Kidney (tissue), 14 donors: Measurements from ENCODE around the gene REXO5. TPM values are rescaled to one million over a fixed set of nuclear protein-coding genes. Genes with fewer than 3 reads are reported as not detected.
A peak's percentile ranks its signal among the peaks of the same experiment; 100 is the strongest.
"Not testable (repeated sequence)": the region's sequence is repeated elsewhere in the genome, so short reads cannot be mapped to it uniquely, and the experiment has no call there.

Experiments used
- DNase-seq, 5 donors: peaks; one replicate each; pipeline ENCODE4 v3.0.0-alpha.2; 2013 to 2020
- FAIRE-seq: peaks from 2 replicates; lab custom pipeline; 2012; peaks lifted over from hg19 to GRCh38; lab: Jason Lieb, UNC
- H3K27ac ChIP-seq, 2 donors: one replicate each; pipeline ENCODE4 v1.7.0; 2013; ENCODE audit warnings: low read depth in 2 of 2, low read length in 2 of 2, inconsistent platforms in 1 of 2
- H3K27me3 ChIP-seq: one replicate; pipeline ENCODE4 v1.7.1; 2013; ENCODE audit warnings: low read length, inconsistent platforms; ENCODE audit not compliant: control insufficient read depth, insufficient read depth
- H3K36me3 ChIP-seq, 3 donors: one replicate each; pipeline versions ENCODE4 v1.7.0 to v1.7.1; 2013; ENCODE audit warnings: low read length in 3 of 3, control low read depth in 1 of 3, inconsistent platforms in 1 of 3; ENCODE audit not compliant: insufficient read depth in 3 of 3, control insufficient read depth in 2 of 3
- H3K4me1 ChIP-seq, 3 donors: one replicate each; pipeline versions ENCODE4 v1.7.0 to v1.7.1; 2013; ENCODE audit warnings: low read length in 3 of 3, inconsistent platforms in 1 of 3, low read depth in 1 of 3; ENCODE audit not compliant: control insufficient read depth in 2 of 3, insufficient read depth in 2 of 3
- H3K4me3 ChIP-seq, 3 donors: one replicate each; pipeline versions ENCODE4 v1.7.0 to v1.8.1; 2013; ENCODE audit warnings: low read length in 3 of 3, control low read depth in 1 of 3, inconsistent platforms in 1 of 3
- H3K9ac ChIP-seq, 3 donors: one replicate each; pipeline versions ENCODE4 v1.7.0 to v1.7.1; 2013; ENCODE audit warnings: low read length in 3 of 3, control low read depth in 1 of 3, inconsistent platforms in 1 of 3
- H3K9me3 ChIP-seq, 3 donors: one replicate each; pipeline versions ENCODE4 v1.7.0 to v1.7.1; 2013; ENCODE audit warnings: low read length in 3 of 3, control low read depth in 1 of 3, inconsistent platforms in 1 of 3; ENCODE audit not compliant: control insufficient read depth in 2 of 3, insufficient read depth in 1 of 3
- intact Hi-C: fragments of 100-400 bp; cut with DNase I; formaldehyde crosslinking; loops from one replicate; pipeline ENCODE4 v1.11.1; 2022
- polyA plus RNA-seq: library from polyadenylated mRNA; stranded (reverse); fragments of 350-450 nt; fragmentation: Illumina TruSeq; extraction: RNeasy Lipid Tissue Mini Kit (QIAGEN cat#74804); gene quantifications from one replicate; pipeline ENCODE4 v1.2.3, GENCODE V29; 2014; ENCODE audit warnings: low read depth, low replicate concordance; ENCODE audit not compliant: insufficient read depth
- total RNA-seq: library from RNA; stranded (reverse); fragmentation: NEBNext Ultra II Directional; extraction: Animal tissue kit (Norgen Biotek cat#: 25700); gene quantifications from one replicate; pipeline ENCODE4 v1.2.1, GENCODE V29; 2021
- TF ChIP-seq, protein P1 (sequence below): IDR thresholded peaks from 3 replicates; pipeline ENCODE4 v1.5.1; 2012; ENCODE audit warnings: mild to moderate bottlenecking, moderate library complexity, borderline replicate concordance; ENCODE audit not compliant: insufficient read depth; ENCODE audit errors: extremely low read depth
- donor health status: control.
- donor health status: control.
- donor health status: control.
- donor health status: control.
- donor health status: control.
- donor health status: DM: yes; HTN: yes; CAD: no.
- donor health status: Normal renal cell carcinoma (clear cell type).

REXO5 gene
- total and polyA plus RNA-seq, 2 donors from 2014 or later = 1.6 to 2.1 TPM

- intact Hi-C loops = no loop called here
- TF ChIP-seq, protein P1, sequence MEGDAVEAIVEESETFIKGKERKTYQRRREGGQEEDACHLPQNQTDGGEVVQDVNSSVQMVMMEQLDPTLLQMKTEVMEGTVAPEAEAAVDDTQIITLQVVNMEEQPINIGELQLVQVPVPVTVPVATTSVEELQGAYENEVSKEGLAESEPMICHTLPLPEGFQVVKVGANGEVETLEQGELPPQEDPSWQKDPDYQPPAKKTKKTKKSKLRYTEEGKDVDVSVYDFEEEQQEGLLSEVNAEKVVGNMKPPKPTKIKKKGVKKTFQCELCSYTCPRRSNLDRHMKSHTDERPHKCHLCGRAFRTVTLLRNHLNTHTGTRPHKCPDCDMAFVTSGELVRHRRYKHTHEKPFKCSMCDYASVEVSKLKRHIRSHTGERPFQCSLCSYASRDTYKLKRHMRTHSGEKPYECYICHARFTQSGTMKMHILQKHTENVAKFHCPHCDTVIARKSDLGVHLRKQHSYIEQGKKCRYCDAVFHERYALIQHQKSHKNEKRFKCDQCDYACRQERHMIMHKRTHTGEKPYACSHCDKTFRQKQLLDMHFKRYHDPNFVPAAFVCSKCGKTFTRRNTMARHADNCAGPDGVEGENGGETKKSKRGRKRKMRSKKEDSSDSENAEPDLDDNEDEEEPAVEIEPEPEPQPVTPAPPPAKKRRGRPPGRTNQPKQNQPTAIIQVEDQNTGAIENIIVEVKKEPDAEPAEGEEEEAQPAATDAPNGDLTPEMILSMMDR = no peak
- FAIRE-seq (no peak), DNase-seq (no peak)
- no peaks in the 10 kb centered on the region for H3K27me3 ChIP-seq
- no peaks in the 10 kb centered on the region for H3K9me3 ChIP-seq
- peak overlapping the region in 2 of 3 donors; percentile 10 to 63 for H3K9ac ChIP-seq
- peak overlapping the region in 2 of 3 donors; percentile 13 to 65 for H3K4me3 ChIP-seq
- no peaks in the 10 kb centered on the region for H3K36me3 ChIP-seq
- H3K4me1 ChIP-seq = peaks cover 2 to 25% (median 3%) of the 10 kb centered on the region in 3 donors
- peak overlapping the region; percentile 88 to 92 for H3K27ac ChIP-seq
Measured at GRCh38 chr16:20762404-20763123, 43.8 kb upstream of the REXO5 start.

GRCh38 chr16:20763461-20764232, 42.7 kb upstream of the REXO5 start, which contains the start of gene ACSM3:
TSS of gene ACSM3 (plus strand) at chr16:20764014. CDS start at chr16:20770035, 6,021 bp downstream.
- Histone ChIP-seq H3K9me3 (no peaks in the 10 kb centered on the region), H3K4me1 (peaks cover 3 to 31% (median 5%) of the 10 kb centered on the region in 3 donors), H3K27me3 (no peaks in the 10 kb centered on the region), H3K9ac (peak within 1 kb of the TSS; percentile 10 to 63 (median 52)), H3K4me3 (peak within 1 kb of the TSS; percentile 54 to 68 (median 65)), H3K27ac (peak within 1 kb of the TSS; percentile 88 to 92), H3K36me3 (no peaks in the 10 kb centered on the region)
- intact Hi-C loops = no loop called here
- FAIRE-seq (peak; percentile 99), DNase-seq (peak; percentile 47 to 98 (median 88))
- TF ChIP-seq, protein P1 = no peak

DNA sequence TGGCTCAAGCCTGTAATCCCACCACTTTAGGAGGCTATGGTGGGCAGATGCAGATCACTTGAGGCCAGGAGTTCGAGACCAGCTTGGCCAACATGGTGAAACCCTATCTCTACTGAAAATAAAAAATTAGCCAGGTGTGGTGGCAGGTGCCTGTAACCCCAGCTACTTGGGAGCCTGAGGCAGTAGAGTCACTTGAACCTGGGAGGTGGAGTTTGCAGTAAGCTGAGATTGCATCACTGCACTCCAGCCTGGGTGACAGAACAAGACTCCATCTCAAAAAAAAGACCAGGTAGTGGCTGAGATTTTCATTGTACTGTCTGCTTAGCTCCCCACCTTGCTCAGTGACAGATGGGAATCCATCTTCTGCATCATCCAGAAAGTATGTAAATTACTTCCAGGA, 41.9 kb upstream of the REXO5 start:
- H3K4me1 ChIP-seq = peaks cover 3 to 31% (median 5%) of the 10 kb centered on the region in 3 donors
- H3K36me3 ChIP-seq, H3K27me3 ChIP-seq, DNase-seq, H3K9me3 ChIP-seq, FAIRE-seq, intact Hi-C loops: not testable (repeated sequence)
- peak overlapping the region; percentile 35 to 65 (median 42) for H3K4me3 ChIP-seq
- H3K27ac ChIP-seq = peak overlapping the region in 1 of 2 donors; percentile 76
- H3K9ac ChIP-seq = peak overlapping the region in 1 of 3 donors; percentile 55

DNA sequence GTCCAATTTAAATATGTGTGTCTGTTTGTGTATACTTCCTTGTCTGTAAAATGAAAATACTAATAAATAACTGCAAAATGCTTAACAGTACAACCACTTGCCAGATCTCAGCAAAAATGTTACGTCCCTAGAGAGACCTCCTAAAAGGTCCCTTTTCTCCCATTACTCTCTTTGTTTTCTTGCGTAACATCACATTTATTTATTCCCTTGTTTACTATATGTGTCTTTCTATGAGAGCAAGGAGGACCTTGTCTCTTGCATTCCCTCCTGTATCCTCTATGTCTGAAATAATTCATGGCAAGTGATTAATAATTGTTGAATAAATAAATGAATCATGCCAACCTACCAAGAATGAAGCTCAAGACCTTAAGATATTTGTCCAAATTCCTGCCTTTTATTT, 40.6 kb upstream of the REXO5 start:
- intact Hi-C loops = no loop called here
- FAIRE-seq = no peak

More for the DNA sequence above, 40.6 kb upstream of the REXO5 start:
- no peaks in the 10 kb centered on the region for H3K27me3 ChIP-seq
- no peak overlapping the region for H3K27ac ChIP-seq
- no peak for DNase-seq
- H3K4me3 ChIP-seq = peak overlapping the region in 2 of 3 donors; percentile 3 to 65
- peaks cover 0 to 4% (median 0%) of the 10 kb centered on the region in 3 donors for H3K36me3 ChIP-seq
- TF ChIP-seq, protein P1 = no peak
- H3K9me3 ChIP-seq = no peaks in the 10 kb centered on the region
- peaks cover 0 to 19% (median 5%) of the 10 kb centered on the region in 3 donors for H3K4me1 ChIP-seq
- H3K9ac ChIP-seq = no peak overlapping the region
